ENCODE results near the gene ZNF605.
A peak's percentile ranks its signal among the peaks of the same experiment; 100 is the strongest.
"Not testable (repeated sequence)": the region's sequence is repeated elsewhere in the genome, so short reads cannot be mapped to it uniquely, and the experiment has no call there.

ZNF605 gene

GRCh38 chr12:132956011-132956788, at the start of gene ZNF605:
TSS of gene ZNF605 (minus strand) at chr12:132956306. CDS start at chr12:132945635, 10,671 bp downstream.
- H3K36me3 Mint-ChIP-seq = peaks cover 17 to 28% of the 10 kb centered on the region in 2 donors
- ATAC-seq (replicated peaks) = peak; percentile 89 to 93
- peak within 1 kb of the TSS; percentile 88 to 92 for H3K4me3 Mint-ChIP-seq

GRCh38 chr12:132998741-132999140, 42.6 kb upstream of the ZNF605 start:
- H3K4me3 Mint-ChIP-seq = no peak overlapping the region
- H3K9me3 Mint-ChIP-seq = peaks cover 29 to 30% of the 10 kb centered on the region in 2 donors
- no peak overlapping the region for H3K27ac Mint-ChIP-seq
- no peak for ATAC-seq (replicated peaks)
- peaks cover 76 to 85% of the 10 kb centered on the region in 2 donors for H3K36me3 Mint-ChIP-seq
- peaks cover 15 to 17% of the 10 kb centered on the region in 2 donors for H3K4me1 Mint-ChIP-seq
- DNase-seq = no peak
- no peaks in the 10 kb centered on the region for H3K27me3 Mint-ChIP-seq

More at GRCh38 chr12:132956011-132956788, at the start of gene ZNF605:
- Mint-ChIP-seq H3K9me3 (peaks cover 7 to 9% of the 10 kb centered on the region in 2 donors), H3K27me3 (no peaks in the 10 kb centered on the region), H3K4me1 (peaks cover 21 to 30% of the 10 kb centered on the region in 2 donors), H3K27ac (peak within 1 kb of the TSS; percentile 96)
- DNase-seq = peak; percentile 87

- DNase-seq (no peak), ATAC-seq (replicated peaks) (peak; percentile 17 to 22)
- Mint-ChIP-seq H3K4me3 (peak overlapping the region; percentile 84 to 90), H3K9me3 (peaks cover 12% of the 10 kb centered on the region in 2 donors), H3K27ac (peak overlapping the region; percentile 98), H3K27me3 (peaks cover 3 to 7% of the 10 kb centered on the region in 2 donors), H3K4me1 (peaks cover 14 to 23% of the 10 kb centered on the region in 2 donors), H3K36me3 (peaks cover 41 to 48% of the 10 kb centered on the region in 2 donors)
Measured at GRCh38 chr12:132986885-132987225, 30.7 kb upstream of the ZNF605 start.

- H3K27me3 Mint-ChIP-seq = peaks cover 3 to 7% of the 10 kb centered on the region in 2 donors
- H3K9me3 Mint-ChIP-seq = peaks cover 12% of the 10 kb centered on the region in 2 donors
- peak; percentile 96 to 98 for ATAC-seq (replicated peaks)
- peaks cover 14 to 23% of the 10 kb centered on the region in 2 donors for H3K4me1 Mint-ChIP-seq
- H3K27ac Mint-ChIP-seq = peak within 1 kb of the TSS; percentile 98
- DNase-seq = peak; percentile 84
- peak within 1 kb of the TSS; percentile 84 to 90 for H3K4me3 Mint-ChIP-seq
- H3K36me3 Mint-ChIP-seq = peaks cover 37 to 43% of the 10 kb centered on the region in 2 donors
Measured at GRCh38 chr12:132986001-132986884, 30.1 kb upstream of the ZNF605 start, which contains the start of gene ZNF26. TSS of gene ZNF26 (plus strand) at chr12:132986367. CDS start at chr12:132986841, 474 bp downstream.

GRCh38 chr12:132976870-132977269, 20.8 kb upstream of the ZNF605 start:
- ATAC-seq (replicated peaks); DNase-seq; H3K4me1 Mint-ChIP-seq; H3K36me3 Mint-ChIP-seq; H3K27ac Mint-ChIP-seq; H3K4me3 Mint-ChIP-seq: not testable (repeated sequence)
- H3K27me3 Mint-ChIP-seq = peaks cover 9 to 12% of the 10 kb centered on the region in 2 donors
- H3K9me3 Mint-ChIP-seq = peaks cover 14 to 25% of the 10 kb centered on the region in 2 donors

GRCh38 chr12:132972374-132972773, 16.3 kb upstream of the ZNF605 start:
- ATAC-seq (replicated peaks) (no peak), DNase-seq (no peak)
- Mint-ChIP-seq H3K27ac (no peak overlapping the region), H3K4me3 (no peak overlapping the region), H3K4me1 (no peaks in the 10 kb centered on the region), H3K27me3 (peaks cover 7 to 9% of the 10 kb centered on the region in 2 donors), H3K36me3 (peaks cover 3 to 10% of the 10 kb centered on the region in 2 donors), H3K9me3 (peaks cover 12 to 21% of the 10 kb centered on the region in 2 donors)

- peaks cover 0 to 3% of the 10 kb centered on the region in 2 donors for H3K27me3 Mint-ChIP-seq
- peaks cover 25 to 39% of the 10 kb centered on the region in 2 donors for H3K36me3 Mint-ChIP-seq
- no peak for ATAC-seq (replicated peaks)
- H3K4me3 Mint-ChIP-seq = no peak overlapping the region
- no peak overlapping the region for H3K27ac Mint-ChIP-seq
- no peak for DNase-seq
- peaks cover 11 to 17% of the 10 kb centered on the region in 2 donors for H3K9me3 Mint-ChIP-seq
- H3K4me1 Mint-ChIP-seq = no peaks in the 10 kb centered on the region
Measured at GRCh38 chr12:132967736-132968135, 11.6 kb upstream of the ZNF605 start.

- Mint-ChIP-seq H3K36me3 (peaks cover 25 to 36% of the 10 kb centered on the region in 2 donors), H3K9me3 (peaks cover 9 to 13% of the 10 kb centered on the region in 2 donors), H3K4me1 (no peaks in the 10 kb centered on the region), H3K27ac (no peak overlapping the region), H3K27me3 (no peaks in the 10 kb centered on the region), H3K4me3 (no peak overlapping the region)
- ATAC-seq (replicated peaks) (no peak), DNase-seq (no peak)
Measured at GRCh38 chr12:132966676-132967415, 10.7 kb upstream of the ZNF605 start.

- ATAC-seq (replicated peaks) (no peak), DNase-seq (no peak)
- Mint-ChIP-seq H3K36me3 (peaks cover 25 to 43% of the 10 kb centered on the region in 2 donors), H3K27me3 (no peaks in the 10 kb centered on the region), H3K9me3 (peaks cover 9 to 13% of the 10 kb centered on the region in 2 donors), H3K4me1 (no peaks in the 10 kb centered on the region), H3K27ac (no peak overlapping the region), H3K4me3 (no peak overlapping the region)
Measured at GRCh38 chr12:132965796-132966195, 9.7 kb upstream of the ZNF605 start.

GRCh38 chr12:132963947-132964346, 7.8 kb upstream of the ZNF605 start:
- H3K27ac Mint-ChIP-seq; H3K4me3 Mint-ChIP-seq; ATAC-seq (replicated peaks); H3K4me1 Mint-ChIP-seq; H3K27me3 Mint-ChIP-seq; DNase-seq: not testable (repeated sequence)
- Mint-ChIP-seq H3K9me3 (peaks cover 9 to 13% of the 10 kb centered on the region in 2 donors), H3K36me3 (peaks cover 30 to 45% of the 10 kb centered on the region in 2 donors)

GRCh38 chr12:132961790-132962189, 5.7 kb upstream of the ZNF605 start:
- DNase-seq; ATAC-seq (replicated peaks); H3K27ac Mint-ChIP-seq; H3K27me3 Mint-ChIP-seq; H3K4me1 Mint-ChIP-seq; H3K4me3 Mint-ChIP-seq: not testable (repeated sequence)
- Mint-ChIP-seq H3K9me3 (peaks cover 7 to 13% of the 10 kb centered on the region in 2 donors), H3K36me3 (peaks cover 29 to 39% of the 10 kb centered on the region in 2 donors)

- Mint-ChIP-seq H3K9me3 (peaks cover 7 to 9% of the 10 kb centered on the region in 2 donors), H3K4me3 (peak overlapping the region; percentile 88 to 92), H3K4me1 (peaks cover 21 to 30% of the 10 kb centered on the region in 2 donors), H3K27me3 (no peaks in the 10 kb centered on the region), H3K27ac (peak overlapping the region; percentile 96), H3K36me3 (peaks cover 17 to 27% of the 10 kb centered on the region in 2 donors)
- peak; percentile 79 to 80 for ATAC-seq (replicated peaks)
- peak; percentile 57 for DNase-seq
Measured at GRCh38 chr12:132955094-132956010, 754 bp downstream of the ZNF605 start.
